Progenitor cell of endocrine pancreas (in vitro differentiated cells): ENCODE data around the gene NRDC. TPM values are rescaled to one million over a fixed set of nuclear protein-coding genes. Genes with fewer than 3 reads are reported as not detected.

Source experiments
- DNase-seq: peaks from one replicate; pipeline ENCODE4 v3.0.0; 2021; ENCODE audit warnings: low spot score; ENCODE audit not compliant: unreplicated experiment
- H3K27ac Mint-ChIP-seq: 2 replicates; pipeline ENCODE4 v1.8.0; 2021; ENCODE audit warnings: mild to moderate bottlenecking, moderate library complexity, mixed read lengths
- H3K27me3 Mint-ChIP-seq: 2 replicates; pipeline ENCODE4 v1.8.0; 2021; ENCODE audit warnings: mixed read lengths
- H3K36me3 Mint-ChIP-seq: 2 replicates; pipeline ENCODE4 v1.8.0; 2022; ENCODE audit warnings: mixed read lengths; ENCODE audit not compliant: insufficient read depth
- H3K4me1 Mint-ChIP-seq: 2 replicates; pipeline ENCODE4 v1.8.0; 2021; ENCODE audit warnings: low read depth, mixed read lengths
- H3K4me3 Mint-ChIP-seq: 2 replicates; pipeline ENCODE4 v1.8.0; 2021; ENCODE audit warnings: low read depth, mild to moderate bottlenecking, moderate library complexity, mixed read lengths
- H3K9me3 Mint-ChIP-seq: 2 replicates; pipeline ENCODE4 v1.8.0; 2021; ENCODE audit warnings: low read depth, mixed read lengths
- total RNA-seq: library from RNA; stranded (reverse); gene quantifications from 2 replicates; pipeline ENCODE4 v1.2.1, GENCODE V29; 2021
- TF ChIP-seq, protein P1 (sequence below): fragments of 200-600 bp; sonication (generic); IDR thresholded peaks from one replicate; pipeline ENCODE4 v1.5.0; 2021; ENCODE audit warnings: antibody characterized with exemption, mild to moderate bottlenecking; ENCODE audit not compliant: unreplicated experiment

The NRDC gene
- total RNA-seq, 1 donor from 2014 or later = 200 TPM

DNA sequence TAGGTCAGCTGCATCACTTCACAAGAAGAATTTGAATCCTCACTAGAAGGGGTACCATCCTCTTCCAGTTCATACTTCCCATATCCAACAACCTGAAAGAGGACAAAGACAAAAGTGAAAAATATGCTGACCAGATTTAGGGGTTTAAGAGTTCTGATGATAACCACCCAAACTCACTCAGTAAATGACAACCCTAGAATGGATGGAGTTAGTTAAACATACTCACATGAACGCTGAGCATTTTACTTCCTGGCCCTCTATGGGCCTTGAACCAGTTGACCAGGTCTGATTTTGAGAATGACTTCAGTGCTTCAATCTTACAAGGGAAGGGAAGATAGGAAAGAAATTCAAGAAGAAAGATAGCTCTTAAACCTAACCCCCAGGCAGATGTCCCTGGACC is 89.2 kb downstream of the NRDC start:
- Mint-ChIP-seq H3K36me3 (peaks cover 73% of the 10 kb centered on the region), H3K4me3 (no peak overlapping the region), H3K27ac (no peak overlapping the region), H3K9me3 (no peaks in the 10 kb centered on the region), H3K4me1 (peaks cover 37% of the 10 kb centered on the region), H3K27me3 (no peaks in the 10 kb centered on the region)
- DNase-seq = no peak
- TF ChIP-seq, protein P1, sequence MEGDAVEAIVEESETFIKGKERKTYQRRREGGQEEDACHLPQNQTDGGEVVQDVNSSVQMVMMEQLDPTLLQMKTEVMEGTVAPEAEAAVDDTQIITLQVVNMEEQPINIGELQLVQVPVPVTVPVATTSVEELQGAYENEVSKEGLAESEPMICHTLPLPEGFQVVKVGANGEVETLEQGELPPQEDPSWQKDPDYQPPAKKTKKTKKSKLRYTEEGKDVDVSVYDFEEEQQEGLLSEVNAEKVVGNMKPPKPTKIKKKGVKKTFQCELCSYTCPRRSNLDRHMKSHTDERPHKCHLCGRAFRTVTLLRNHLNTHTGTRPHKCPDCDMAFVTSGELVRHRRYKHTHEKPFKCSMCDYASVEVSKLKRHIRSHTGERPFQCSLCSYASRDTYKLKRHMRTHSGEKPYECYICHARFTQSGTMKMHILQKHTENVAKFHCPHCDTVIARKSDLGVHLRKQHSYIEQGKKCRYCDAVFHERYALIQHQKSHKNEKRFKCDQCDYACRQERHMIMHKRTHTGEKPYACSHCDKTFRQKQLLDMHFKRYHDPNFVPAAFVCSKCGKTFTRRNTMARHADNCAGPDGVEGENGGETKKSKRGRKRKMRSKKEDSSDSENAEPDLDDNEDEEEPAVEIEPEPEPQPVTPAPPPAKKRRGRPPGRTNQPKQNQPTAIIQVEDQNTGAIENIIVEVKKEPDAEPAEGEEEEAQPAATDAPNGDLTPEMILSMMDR = no peak

DNA sequence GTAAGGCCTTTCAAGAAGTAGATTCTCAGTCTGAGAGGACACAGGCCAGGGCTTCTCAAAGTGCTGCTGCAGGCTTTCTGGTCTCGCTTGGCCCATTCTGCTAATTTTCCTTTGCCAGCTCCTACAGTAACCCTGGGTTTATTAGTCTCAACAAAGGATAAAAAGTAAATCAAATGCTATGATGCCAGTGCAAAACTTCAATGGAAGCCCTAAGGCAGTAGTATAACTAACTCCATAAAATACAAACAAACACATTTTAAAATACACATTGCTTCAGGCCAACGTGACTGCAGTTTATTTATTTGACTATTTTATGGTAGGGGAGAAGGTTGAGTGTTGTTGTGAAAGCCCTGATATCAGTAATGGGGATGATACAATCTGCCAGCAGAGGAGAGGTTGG is 89.6 kb downstream of the NRDC start:
- Mint-ChIP-seq H3K27ac (no peak overlapping the region), H3K27me3 (no peaks in the 10 kb centered on the region), H3K36me3 (peaks cover 75% of the 10 kb centered on the region), H3K4me3 (no peak overlapping the region), H3K4me1 (peaks cover 32% of the 10 kb centered on the region), H3K9me3 (no peaks in the 10 kb centered on the region)
- TF ChIP-seq, protein P1 = no peak
- DNase-seq = no peak

DNA sequence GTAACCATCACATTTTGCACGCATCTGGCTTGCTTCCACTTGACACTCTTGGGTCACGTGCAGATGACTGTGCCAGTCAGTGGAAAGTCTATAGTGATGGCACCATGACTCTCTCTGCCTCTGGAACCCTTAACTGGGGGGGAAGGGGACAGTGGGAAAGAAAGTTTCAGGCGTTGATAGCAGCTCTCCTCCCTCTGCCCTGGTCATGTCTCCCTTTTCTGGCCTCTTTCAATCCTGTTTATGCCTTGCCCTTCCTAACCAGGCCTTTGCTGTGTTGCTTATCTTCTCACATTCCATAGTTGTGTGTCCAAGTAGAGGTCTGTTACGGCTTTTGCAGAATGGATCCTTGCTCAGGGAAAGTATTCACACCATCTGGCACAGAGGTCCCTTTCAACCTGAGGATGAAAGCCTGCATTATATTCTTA is 93.5 kb downstream of the NRDC start:
- H3K27ac Mint-ChIP-seq = peak overlapping the region; percentile 86

DNA sequence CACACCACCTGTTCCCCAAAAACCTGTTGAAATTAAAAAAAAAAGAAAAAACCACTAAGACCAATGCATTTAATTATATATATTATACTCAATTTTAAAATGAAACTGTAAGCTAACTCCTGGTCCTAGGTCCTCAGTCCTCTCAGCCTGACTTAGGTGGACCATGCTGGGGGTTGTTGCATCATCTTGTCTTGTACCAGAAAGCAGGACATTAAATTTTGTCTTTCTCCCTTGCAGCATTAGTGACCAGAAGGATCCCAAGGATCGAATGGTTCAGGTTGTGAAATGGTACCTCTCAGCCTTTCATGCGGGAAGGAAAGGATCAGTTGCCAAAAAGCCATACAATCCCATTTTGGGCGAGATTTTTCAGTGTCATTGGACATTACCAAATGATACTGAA is 97.6 kb downstream of the NRDC start:
- no peaks in the 10 kb centered on the region for H3K27me3 Mint-ChIP-seq
- H3K36me3 Mint-ChIP-seq = peaks cover 38% of the 10 kb centered on the region
- DNase-seq = no peak
- peaks cover 19% of the 10 kb centered on the region for H3K4me1 Mint-ChIP-seq
- H3K27ac Mint-ChIP-seq = no peak overlapping the region
- H3K9me3 Mint-ChIP-seq = no peaks in the 10 kb centered on the region
- no peak overlapping the region for H3K4me3 Mint-ChIP-seq
- TF ChIP-seq, protein P1 = no peak

More for the DNA sequence above, 93.5 kb downstream of the NRDC start:
- peaks cover 8% of the 10 kb centered on the region for H3K4me1 Mint-ChIP-seq
- H3K36me3 Mint-ChIP-seq = peaks cover 52% of the 10 kb centered on the region
- H3K9me3 Mint-ChIP-seq = no peaks in the 10 kb centered on the region
- DNase-seq = no peak
- H3K27me3 Mint-ChIP-seq = no peaks in the 10 kb centered on the region
- TF ChIP-seq, protein P1 = no peak
- H3K4me3 Mint-ChIP-seq = no peak overlapping the region

DNA sequence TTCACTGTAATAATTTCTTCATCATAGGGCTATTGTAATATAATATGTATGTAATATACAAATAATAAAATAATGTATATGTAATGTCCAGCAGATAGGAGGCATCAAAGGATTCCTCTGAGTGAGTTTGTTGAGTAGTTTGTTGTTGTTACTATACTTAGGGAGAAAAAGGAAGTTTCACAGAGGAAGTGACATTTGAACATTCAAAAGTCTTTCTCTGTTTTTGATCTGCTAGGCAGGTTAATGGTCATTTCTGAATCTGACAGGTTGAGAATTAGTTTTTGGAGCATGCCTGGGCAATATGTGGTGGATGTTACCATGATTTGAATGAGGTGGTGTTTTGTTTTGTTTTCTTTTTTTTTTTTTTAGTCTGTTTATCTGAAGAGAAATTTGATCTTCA is 102.1 kb downstream of the NRDC start:
- H3K36me3 Mint-ChIP-seq = peaks cover 37% of the 10 kb centered on the region
- no peak for DNase-seq
- H3K4me1 Mint-ChIP-seq = peaks cover 15% of the 10 kb centered on the region
- peak overlapping the region; percentile 31 for H3K27ac Mint-ChIP-seq
- H3K27me3 Mint-ChIP-seq = no peaks in the 10 kb centered on the region
- H3K4me3 Mint-ChIP-seq = peak overlapping the region; percentile 4
- no peaks in the 10 kb centered on the region for H3K9me3 Mint-ChIP-seq
- TF ChIP-seq, protein P1 = no peak
